GM23338 (cell line): ENCODE measurements around the gene TXNRD3. TPM values are rescaled to one million over a fixed set of nuclear protein-coding genes. Genes with fewer than 3 reads are reported as not detected.

Source experiments
- ATAC-seq: fragments of 200-7000 bp; cut with Tn5 transposase; 3 replicates; pipeline ENCODE4 v1.9.1; 2020
- DNase-seq: peaks from one replicate; pipeline ENCODE4 v3.0.0-alpha.2; 2015; ENCODE audit warnings: low spot score
- H2AFZ ChIP-seq: fragments of 200-600 bp; sonication (generic); 2 replicates; pipeline ENCODE4 v1.8.0; 2016; ENCODE audit warnings: antibody characterized with exemption, mild to moderate bottlenecking, moderate library complexity
- H3F3A ChIP-seq: fragments of 200-600 bp; sonication (generic); replicated peaks from 2 replicates; pipeline ENCODE4 v1.8.0; 2017; ENCODE audit warnings: antibody characterized with exemption, mixed run types, low read depth
- H3K27ac ChIP-seq: fragments of 200-600 bp; sonication (generic); 2 replicates; pipeline ENCODE4 v1.6.1; 2016; ENCODE audit warnings: low read depth
- H3K27me3 ChIP-seq: fragments of 200-600 bp; sonication (generic); 2 replicates; pipeline ENCODE4 v1.8.0; 2016; ENCODE audit warnings: mild to moderate bottlenecking, mixed run types, moderate library complexity; ENCODE audit not compliant: insufficient read depth
- H3K36me3 ChIP-seq: fragments of 200-600 bp; sonication (generic); 2 replicates; pipeline ENCODE4 v1.8.0; 2016; ENCODE audit warnings: mild to moderate bottlenecking; ENCODE audit not compliant: insufficient read depth
- H3K4me1 ChIP-seq: fragments of 200-600 bp; sonication (generic); 2 replicates; pipeline ENCODE4 v1.8.0; 2016; ENCODE audit warnings: mild to moderate bottlenecking, moderate library complexity; ENCODE audit not compliant: insufficient read depth
- H3K4me2 ChIP-seq: fragments of 200-600 bp; sonication (generic); 2 replicates; pipeline ENCODE4 v1.7.1; 2017; ENCODE audit warnings: mixed run types
- H3K4me3 ChIP-seq: fragments of 200-600 bp; sonication (generic); 2 replicates; pipeline ENCODE4 v1.6.1; 2016; ENCODE audit warnings: mixed run types
- H3K79me2 ChIP-seq: fragments of 200-600 bp; sonication (generic); replicated peaks from 2 replicates; pipeline ENCODE4 v1.8.0; 2017; ENCODE audit warnings: mild to moderate bottlenecking; ENCODE audit not compliant: insufficient read depth
- H3K9me2 ChIP-seq: fragments of 200-600 bp; sonication (generic); 2 replicates; pipeline ENCODE4 v1.8.0; 2017; ENCODE audit not compliant: insufficient read depth
- H4K20me1 ChIP-seq: fragments of 200-600 bp; sonication (generic); replicated peaks from 2 replicates; pipeline ENCODE4 v1.8.0; 2017; ENCODE audit warnings: mild to moderate bottlenecking; ENCODE audit not compliant: insufficient read depth
- H3K27ac Mint-ChIP-seq: 2 replicates; pipeline ENCODE4 v1.8.0; 2020; ENCODE audit warnings: inconsistent platforms, mild to moderate bottlenecking, moderate library complexity, mixed read lengths
- H3K27me3 Mint-ChIP-seq: 3 replicates; pipeline ENCODE4 v1.8.0; 2022; ENCODE audit warnings: low read depth, mild to moderate bottlenecking, moderate library complexity, mixed read lengths, inconsistent platforms; ENCODE audit not compliant: insufficient read depth, poor library complexity
- H3K36me3 Mint-ChIP-seq: 3 replicates; pipeline ENCODE4 v1.8.0; 2021; ENCODE audit warnings: low read depth, mild to moderate bottlenecking, inconsistent platforms, moderate library complexity, mixed read lengths
- H3K4me1 Mint-ChIP-seq: 3 replicates; pipeline ENCODE4 v1.8.0; 2020; ENCODE audit warnings: mild to moderate bottlenecking, inconsistent platforms, mixed read lengths
- H3K4me3 Mint-ChIP-seq: 3 replicates; pipeline ENCODE4 v1.8.0; 2021; ENCODE audit warnings: moderate library complexity, mild to moderate bottlenecking, inconsistent platforms, mixed read lengths
- H3K9me3 Mint-ChIP-seq: 3 replicates; pipeline ENCODE4 v1.8.0; 2020; ENCODE audit warnings: moderate library complexity, mild to moderate bottlenecking, inconsistent platforms, mixed read lengths
- ETS1 ChIP-seq: IDR thresholded peaks from 2 replicates; pipeline ENCODE4 v1.6.1; 2016; ENCODE audit warnings: antibody characterized with exemption
- EZH2 ChIP-seq: fragments of 200-600 bp; sonication (generic); IDR thresholded peaks from one replicate; pipeline ENCODE4 v1.8.0; 2017; ENCODE audit warnings: antibody characterized with exemption, mild to moderate bottlenecking, low read depth; ENCODE audit not compliant: unreplicated experiment
- POLR2AphosphoS5 ChIP-seq: IDR thresholded peaks from 2 replicates; pipeline ENCODE4 v1.6.1; 2016; ENCODE audit warnings: antibody characterized with exemption, low read depth
- polyA plus RNA-seq: library from polyadenylated mRNA; unstranded; fragments of >200 nt; fragmentation: Nextera tagmentation; extraction: Ambion mirVana; gene quantifications from 2 replicates; pipeline ENCODE4 v1.2.1, GENCODE V29; 2016
- small RNA-seq: library from RNA; depleted of rRNA; stranded (forward); fragments of <200 nt; gene quantifications from one replicate; pipeline ENCODE3, GENCODE V24; 2014; ENCODE audit warnings: low replicate concordance
- total RNA-seq: library from RNA; depleted of rRNA; stranded (reverse); fragments of >200 nt; shearing (Covaris generic); gene quantifications from 2 replicates; pipeline ENCODE4 v1.2.3, GENCODE V29; 2014; rRNA removed

Gene TXNRD3
- total and polyA plus RNA-seq, 2 experiments from 2014 or later: 3.0 to 4.1 TPM

- peaks cover 3% of the 10 kb centered on the region for H3K27me3 Mint-ChIP-seq
- DNase-seq (no peak), ATAC-seq (no peak)
- Histone ChIP-seq H4K20me1 (no peaks in the 10 kb centered on the region), H2AFZ (no peak overlapping the region), H3F3A (no peaks in the 10 kb centered on the region), H3K79me2 (no peaks in the 10 kb centered on the region), H3K27ac (no peak overlapping the region), H3K9me2 (no peaks in the 10 kb centered on the region), H3K4me1 (no peaks in the 10 kb centered on the region), H3K36me3 (no peaks in the 10 kb centered on the region), H3K4me2 (no peak overlapping the region), H3K27me3 (no peaks in the 10 kb centered on the region), H3K4me3 (no peak overlapping the region)
- peaks cover 5% of the 10 kb centered on the region for H3K4me1 Mint-ChIP-seq
- H3K9me3 Mint-ChIP-seq: no peaks in the 10 kb centered on the region
- no peaks in the 10 kb centered on the region for H3K36me3 Mint-ChIP-seq
- no peak overlapping the region for H3K27ac Mint-ChIP-seq
- no peak overlapping the region for H3K4me3 Mint-ChIP-seq
- TF ChIP-seq ETS1: no peak
- TF ChIP-seq POLR2AphosphoS5: no peak
- no peak for TF ChIP-seq EZH2
Observed at GRCh38 chr3:126557415-126557745, 97.5 kb downstream of the TXNRD3 start.

Small RNA genes lying within 50 kb of the gene (small RNA-seq; reads per million reads assigned to genes)
- not detected for gene RNA5SP138

Other genes with a start within 250 kb of the TXNRD3 start
- 43.5 and 45.1 TPM in 2 replicates for gene ZXDC, start 179.2 kb downstream of the TXNRD3 start, total RNA-seq
- gene ZXDC, start 179.2 kb downstream of the TXNRD3 start, polyA plus RNA-seq: 5.7 and 6.5 TPM in 2 replicates
- not detected in 2 replicates for gene UROC1, start 137.4 kb downstream of the TXNRD3 start, total RNA-seq
- gene UROC1, start 137.4 kb downstream of the TXNRD3 start, polyA plus RNA-seq: not detected in 2 replicates
- 8.4 TPM in 2 replicates for gene CHST13, start 131.0 kb downstream of the TXNRD3 start, total RNA-seq
- gene CHST13, start 131.0 kb downstream of the TXNRD3 start, polyA plus RNA-seq: 3.7 and 4.0 TPM in 2 replicates
- not detected in 2 replicates for gene C3orf22, start 96.2 kb downstream of the TXNRD3 start, total RNA-seq
- gene C3orf22, start 96.2 kb downstream of the TXNRD3 start, polyA plus RNA-seq: not detected in 2 replicates
- gene CHCHD6, start 49.1 kb upstream of the TXNRD3 start, total RNA-seq: 27.1 and 28.8 TPM in 2 replicates
- gene CHCHD6, start 49.1 kb upstream of the TXNRD3 start, polyA plus RNA-seq: 42.9 and 43.0 TPM in 2 replicates